ENCODE results near the gene IL1RAP.
"Not testable (repeated sequence)": the region's sequence is repeated elsewhere in the genome, so short reads cannot be mapped to it uniquely, and the experiment has no call there.

The IL1RAP gene

DNA sequence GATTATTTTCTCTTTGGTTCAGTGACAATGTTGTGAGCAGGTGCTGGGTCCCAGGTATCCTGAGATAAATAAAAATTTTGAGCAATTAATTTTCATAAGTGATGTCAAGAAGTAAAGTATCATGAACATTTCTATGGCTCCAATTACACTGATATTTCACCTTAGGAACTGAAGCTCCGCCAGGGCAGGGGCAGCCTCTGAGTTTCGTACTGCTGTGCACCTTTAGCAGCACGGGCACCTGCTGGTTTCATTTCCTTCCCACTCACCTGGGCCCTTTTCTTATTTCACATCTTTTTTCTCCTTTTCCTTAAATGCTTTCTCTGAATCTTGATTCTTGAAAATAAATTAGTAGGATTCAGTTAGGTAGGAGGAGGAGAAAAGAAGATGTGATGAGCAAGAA is 1.2 kb upstream of the IL1RAP start:
- DNase-seq = no peak

DNA sequence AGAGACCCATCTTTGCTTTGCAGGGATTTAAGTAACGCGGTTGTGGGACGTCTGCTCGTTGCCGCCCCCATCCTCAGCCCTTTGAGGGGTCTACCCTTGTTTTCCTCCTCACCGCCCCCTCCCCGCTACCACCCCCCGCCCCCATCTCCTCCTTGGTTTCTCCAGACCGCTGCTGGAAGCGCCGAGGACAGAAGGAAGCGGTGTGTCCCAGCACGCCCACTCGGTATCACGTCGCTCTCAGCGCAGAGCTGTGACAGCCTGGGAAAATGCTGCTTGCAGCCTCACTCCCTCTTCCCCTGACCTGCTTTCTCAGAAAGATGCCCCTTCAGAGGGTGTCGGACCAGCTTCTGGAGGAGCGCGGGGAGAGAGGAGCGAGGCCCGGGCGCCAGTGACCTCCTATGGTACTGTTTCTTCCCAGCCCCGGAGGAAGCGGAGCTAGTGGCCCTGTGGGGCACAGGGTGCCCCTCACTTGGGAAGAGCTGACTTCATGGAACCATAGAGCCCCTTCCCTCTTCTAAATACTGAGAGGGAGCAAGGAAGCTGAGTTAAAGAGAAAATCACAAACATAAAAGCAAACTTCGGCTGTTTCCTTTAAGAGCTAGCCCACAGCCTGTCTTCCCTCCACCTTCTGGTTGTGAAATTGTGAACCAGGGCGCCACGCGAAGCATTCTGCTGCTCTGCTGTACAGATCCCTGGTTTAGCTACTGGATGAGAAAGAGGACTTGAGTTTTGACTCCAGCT is 698 bp downstream of the IL1RAP start:
- DNase-seq = no peak

DNA sequence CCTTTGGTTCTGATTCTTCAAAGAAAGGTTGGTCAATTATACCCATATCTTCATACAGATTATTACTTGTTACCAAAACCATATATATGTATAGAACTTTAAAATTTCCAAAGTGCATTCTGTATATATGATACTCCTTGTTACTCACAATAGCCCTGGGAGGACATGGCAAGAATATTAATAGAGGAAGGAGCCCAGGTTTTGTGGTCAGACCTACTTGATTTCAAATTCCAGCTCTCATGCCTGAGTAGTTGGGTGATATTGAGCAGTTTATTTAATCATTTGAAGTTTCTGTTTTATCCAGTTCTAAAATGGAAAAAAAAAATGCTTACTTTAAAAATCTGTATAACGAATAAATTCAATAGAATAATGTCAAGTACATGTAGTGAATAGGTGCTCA is 2.5 kb downstream of the IL1RAP start:
- DNase-seq = no peak

DNA sequence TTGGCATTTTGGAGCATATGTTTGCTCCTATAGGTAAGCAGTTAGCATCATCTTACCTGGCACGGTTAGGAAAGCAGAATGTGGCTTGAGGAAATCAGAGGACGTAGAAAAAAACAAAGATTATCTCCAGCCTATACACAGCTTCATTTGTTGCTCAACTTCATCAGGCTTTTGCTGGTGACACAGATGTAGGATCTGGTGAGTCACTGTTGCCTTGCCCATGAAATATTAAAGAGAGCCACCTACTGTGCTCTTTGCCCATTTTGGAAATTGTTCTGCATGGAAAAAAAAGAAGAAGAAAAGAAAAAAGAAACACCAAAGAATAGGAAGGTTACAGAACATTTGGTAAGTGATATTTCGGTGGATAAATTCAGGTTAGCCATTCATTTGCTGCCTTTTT is 3.8 kb downstream of the IL1RAP start:
- peak in 1 of 2 donors; percentile 44 for DNase-seq

- not testable (repeated sequence) for DNase-seq
These were observed 4.6 kb downstream of the IL1RAP start for GRCh38 chr3:190518531-190518930.

DNA sequence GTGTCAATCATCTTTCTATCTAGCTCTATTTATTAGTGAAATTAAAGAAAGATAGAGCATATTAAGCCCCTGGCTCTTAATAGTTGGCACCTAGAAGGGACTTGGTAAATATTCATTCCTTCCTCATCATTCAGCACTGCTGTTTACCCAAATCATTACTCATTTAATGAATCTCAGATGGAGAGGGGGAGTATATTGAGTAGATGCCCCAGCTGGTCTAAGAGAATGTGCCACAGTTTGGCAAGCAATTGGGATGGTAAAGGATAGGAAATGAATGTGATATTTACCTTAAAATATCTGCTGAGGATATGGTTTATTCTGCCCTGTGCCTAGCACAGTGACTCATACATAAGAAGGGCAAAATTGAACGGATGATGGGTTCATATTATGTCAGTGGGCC is 6.0 kb downstream of the IL1RAP start:
- DNase-seq = no peak

GRCh38 chr3:190521998-190522397 is 8.1 kb downstream of the IL1RAP start:
- no peak for DNase-seq

GRCh38 chr3:190522621-190523222 is 8.8 kb downstream of the IL1RAP start:
- DNase-seq = no peak

GRCh38 chr3:190524942-190525341 is 11.1 kb downstream of the IL1RAP start:
- no peak for DNase-seq

DNA sequence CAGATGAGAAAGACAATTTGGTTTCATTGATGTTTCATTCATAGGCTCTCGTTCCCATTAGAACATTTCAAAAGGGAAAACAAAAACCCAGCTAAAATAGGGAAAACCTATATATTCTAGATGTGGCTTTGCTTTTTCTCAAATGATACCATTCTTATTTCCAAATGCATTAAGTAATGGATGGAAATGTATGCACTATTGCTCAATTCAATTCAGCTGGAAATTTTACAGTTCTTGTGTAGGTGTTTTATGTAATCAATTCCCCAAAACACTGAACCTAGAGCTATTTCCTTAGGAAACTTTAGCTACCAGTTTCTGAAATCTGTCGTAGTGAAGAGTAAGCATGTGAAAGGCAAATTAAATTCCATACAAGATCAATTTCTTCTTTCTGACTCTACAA is 11.7 kb downstream of the IL1RAP start:
- DNase-seq = no peak

GRCh38 chr3:190526787-190527762 is 13.2 kb downstream of the IL1RAP start:
- DNase-seq = no peak

DNA sequence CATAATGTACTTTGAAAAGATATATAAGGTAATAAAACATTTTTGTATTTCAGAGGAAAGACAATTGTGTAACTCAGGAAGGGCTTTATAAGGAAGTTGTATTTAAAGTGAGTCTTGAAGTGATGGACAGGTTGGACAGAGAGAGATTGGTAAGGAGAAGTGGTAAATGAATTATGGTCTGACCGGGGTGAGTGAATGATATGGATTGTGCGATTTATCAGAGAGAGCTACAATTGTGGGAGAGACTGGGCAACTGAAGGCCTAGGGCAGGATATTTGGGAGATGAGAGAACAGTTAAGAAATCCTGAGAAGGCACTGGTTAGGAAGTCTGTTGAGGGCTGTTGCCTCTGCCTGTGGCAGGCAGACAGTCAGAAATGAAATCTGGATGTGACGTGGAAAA is 14.8 kb downstream of the IL1RAP start:
- DNase-seq = no peak

- no peak for DNase-seq
These were observed 17.5 kb downstream of the IL1RAP start for GRCh38 chr3:190531406-190531805.

GRCh38 chr3:190532731-190533203 is 18.9 kb downstream of the IL1RAP start:
- no peak for DNase-seq

DNA sequence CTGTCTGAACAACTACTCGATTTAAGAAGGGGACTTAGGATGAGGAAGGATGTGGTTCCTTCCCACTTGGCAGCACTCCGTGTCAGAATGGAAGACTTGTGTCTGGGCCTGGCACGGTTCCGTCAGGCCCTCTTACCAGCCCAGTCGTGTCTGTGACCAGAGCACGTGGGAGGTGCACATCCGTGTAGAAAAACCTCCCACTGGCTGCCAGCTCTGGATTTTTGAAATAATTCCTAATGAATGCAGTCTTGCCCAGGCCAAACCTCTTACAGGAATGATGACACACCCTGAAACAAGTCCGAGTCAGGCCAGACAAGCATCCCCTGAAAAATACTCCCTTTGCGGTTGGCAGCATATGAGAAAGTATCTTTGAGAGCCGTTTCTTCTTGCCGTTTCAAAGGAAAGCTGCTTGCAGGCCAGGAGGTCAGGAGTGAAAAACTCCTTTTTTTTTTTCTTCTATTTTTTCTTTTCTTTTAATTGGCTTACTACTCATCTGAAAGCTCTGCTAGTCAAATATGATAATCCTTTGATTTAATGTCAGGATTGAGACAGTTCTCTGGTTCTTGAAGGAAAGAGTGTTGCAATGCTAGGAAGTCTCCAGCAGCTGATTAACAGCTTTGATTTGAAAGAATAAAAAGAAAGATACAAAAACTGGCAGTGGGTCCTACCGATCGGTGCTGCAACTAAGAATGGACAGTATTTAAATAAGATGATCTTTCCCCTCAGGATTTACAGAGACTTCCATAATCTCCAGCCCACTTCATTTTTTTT is 19.8 kb downstream of the IL1RAP start:
- peak in 1 of 2 donors; percentile 36 for DNase-seq

DNA sequence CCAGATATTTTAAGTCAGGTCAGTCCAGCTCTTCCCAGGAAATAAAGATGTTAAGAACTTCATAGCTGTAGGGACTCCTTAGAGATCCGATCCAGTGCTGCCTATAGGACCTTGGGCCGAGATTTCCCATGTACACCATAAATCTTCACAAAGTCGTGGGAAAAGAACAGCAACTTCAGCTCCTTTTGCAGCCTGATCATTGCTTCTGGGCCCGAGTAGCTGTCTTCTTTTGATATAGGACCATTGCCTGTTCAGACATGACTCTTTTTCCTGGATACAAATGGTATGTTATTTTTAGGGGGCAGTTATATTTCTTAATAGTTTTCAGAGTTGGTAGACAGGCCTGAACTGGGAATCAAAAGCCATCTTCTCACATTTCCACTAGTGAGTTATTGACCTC is 20.5 kb downstream of the IL1RAP start:
- DNase-seq = no peak

DNA sequence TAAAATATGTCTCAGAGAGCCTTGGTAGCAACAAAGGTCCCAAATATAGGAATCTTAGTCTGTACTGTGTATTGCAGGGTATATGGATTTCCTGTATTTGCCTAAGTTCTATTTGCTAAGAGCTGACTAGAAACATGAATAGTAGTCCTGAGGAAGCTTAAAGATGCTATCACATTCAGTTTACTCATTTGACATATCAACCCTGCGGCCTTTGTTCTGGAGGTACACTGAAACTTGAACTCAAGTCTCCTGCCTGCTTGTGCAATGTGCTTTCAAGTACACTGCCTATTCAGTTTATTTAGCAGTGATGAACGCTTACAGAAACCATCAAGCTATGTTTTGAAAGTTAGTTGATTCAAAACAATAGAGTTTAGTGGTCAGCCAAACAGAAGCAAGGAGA is 21.1 kb downstream of the IL1RAP start:
- DNase-seq = no peak

GRCh38 chr3:190537146-190537545 is 23.3 kb downstream of the IL1RAP start:
- no peak for DNase-seq

DNA sequence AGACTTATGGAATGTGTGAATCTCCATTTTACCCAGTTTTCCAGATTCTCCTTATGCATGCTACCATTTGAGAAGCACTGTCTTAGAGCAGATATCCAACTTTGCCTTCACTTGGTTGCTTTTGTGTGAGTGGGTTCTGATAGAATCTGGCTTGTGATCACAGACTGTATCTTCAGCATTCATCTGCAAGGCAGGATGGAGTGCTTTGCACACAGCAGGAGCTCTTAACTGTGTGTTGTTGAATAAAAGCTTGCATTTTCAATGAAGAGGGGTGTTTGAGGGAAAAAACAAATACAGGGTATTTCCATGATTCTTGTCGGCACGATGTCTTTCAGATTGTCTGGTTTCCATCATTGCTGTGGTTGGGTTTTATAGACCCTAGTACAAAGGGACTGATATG is 24.4 kb downstream of the IL1RAP start:
- no peak for DNase-seq

DNA sequence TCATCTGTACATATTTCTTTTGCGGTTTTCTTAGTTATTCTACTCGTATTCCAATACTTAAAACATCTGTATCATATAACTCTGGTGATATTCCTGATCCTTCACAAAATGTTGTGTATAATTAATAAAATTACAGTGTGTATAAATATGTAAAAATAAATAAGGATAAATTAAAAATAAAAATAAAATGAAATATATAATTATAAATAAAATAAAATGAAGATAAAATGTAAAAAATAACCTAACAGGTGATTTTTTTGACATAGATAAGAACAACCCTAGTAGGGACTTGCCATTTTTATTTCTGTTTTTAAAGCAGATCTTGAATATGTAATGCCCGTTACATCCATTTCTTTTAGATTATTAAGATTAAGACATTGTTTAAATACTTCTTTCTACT is 25.6 kb downstream of the IL1RAP start:
- DNase-seq = no peak

DNA sequence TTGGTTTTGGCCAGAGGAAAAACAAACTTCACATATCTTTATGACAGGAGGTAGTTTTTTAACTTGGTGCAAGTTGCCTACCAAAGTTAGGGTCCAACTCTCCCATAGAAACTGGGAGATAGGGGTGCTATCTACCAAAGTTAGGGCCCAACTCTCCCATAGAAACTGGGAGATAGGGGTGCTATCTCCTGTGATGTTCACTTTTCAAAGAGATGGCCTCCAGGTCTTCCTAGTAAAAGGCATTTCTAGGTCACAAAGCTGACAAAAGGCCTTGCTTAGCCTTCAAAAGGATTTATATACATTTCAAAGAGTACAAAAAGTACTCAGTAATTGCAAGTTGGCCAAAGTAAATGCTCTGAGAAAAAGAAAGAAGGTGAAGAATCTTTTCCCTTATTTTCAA is 27.1 kb downstream of the IL1RAP start:
- DNase-seq = no peak

DNA sequence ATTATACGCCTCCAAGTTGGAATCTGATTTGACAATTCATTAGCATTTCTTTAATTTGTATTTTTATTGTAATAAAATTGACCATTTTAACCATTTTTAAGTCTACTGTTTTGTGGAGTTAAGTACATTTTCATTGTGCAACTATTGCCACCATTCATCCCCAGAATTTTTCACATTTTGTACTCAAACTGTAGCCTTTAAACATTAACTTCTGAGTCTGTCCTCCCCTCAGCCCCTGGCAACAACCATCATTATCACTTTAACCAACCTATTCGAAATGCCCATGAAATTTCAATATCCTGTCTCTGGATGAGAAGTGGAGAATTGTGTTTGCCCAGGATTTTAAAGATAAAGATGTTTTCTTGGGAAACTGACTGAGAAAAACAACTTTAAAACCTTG is 27.7 kb downstream of the IL1RAP start:
- DNase-seq = no peak

GRCh38 chr3:190542846-190543245 is 29.0 kb downstream of the IL1RAP start:
- DNase-seq = no peak

Data from bone marrow (tissue), 2 donors.